ENCODE measurements around the gene WDR72.
"Not testable (repeated sequence)": the region's sequence is repeated elsewhere in the genome, so short reads cannot be mapped to it uniquely, and the experiment has no call there.

Gene WDR72

GRCh38 chr15:53759411-53759931 is at the start of gene WDR72:
Gene WDR72 (minus strand): TSS chr15:53759663. CDS start chr15:53733149, 26,514 bp downstream.
- DNase-seq (ENCODE audit: low read depth): no peak

GRCh38 chr15:53808058-53808706 is 48.7 kb upstream of the WDR72 start:
- no peak for DNase-seq (ENCODE audit: low read depth)

DNA sequence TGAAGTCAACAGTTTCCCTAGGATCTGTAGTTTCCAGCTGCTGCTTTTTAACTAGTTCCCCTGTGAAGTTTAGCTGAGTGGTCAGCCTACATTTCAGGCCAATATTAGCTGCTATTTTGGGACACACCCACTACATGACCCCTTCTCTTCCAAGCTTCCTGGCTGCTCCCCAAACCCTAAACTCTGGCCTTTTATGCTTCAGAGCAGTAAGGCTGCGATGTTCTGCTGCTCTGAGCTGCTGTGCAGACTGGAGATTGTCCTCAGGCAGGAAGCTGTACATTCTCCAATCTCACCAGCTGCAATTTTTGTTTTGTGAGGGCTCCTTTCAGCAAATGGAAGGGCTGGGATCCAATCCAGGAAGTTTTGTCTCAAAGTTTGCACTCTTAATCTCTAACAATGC is 48.0 kb upstream of the WDR72 start:
- no peak for DNase-seq (ENCODE audit: low read depth)

GRCh38 chr15:53802672-53803071 is 43.2 kb upstream of the WDR72 start:
- DNase-seq (ENCODE audit: low read depth): no peak

DNA sequence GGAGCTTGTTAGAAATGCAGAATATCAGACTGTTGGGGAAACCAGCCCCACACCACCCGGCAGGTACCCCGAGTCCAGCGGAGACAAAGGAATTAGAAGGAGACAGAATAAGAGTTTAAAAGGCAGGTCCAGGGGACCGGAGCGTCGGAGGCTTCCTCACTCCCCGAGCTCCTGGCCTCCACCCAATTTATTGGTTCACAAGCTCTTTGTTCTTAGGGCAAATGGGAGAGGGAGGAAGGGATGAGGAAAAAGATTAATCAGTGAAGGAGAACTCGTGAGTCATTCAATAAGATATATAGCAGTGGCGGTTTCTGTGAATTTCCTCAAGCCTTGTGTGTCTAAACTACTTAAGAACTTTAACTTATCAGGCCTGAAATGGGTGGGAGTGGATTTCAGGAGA is 32.1 kb upstream of the WDR72 start:
- no peak for DNase-seq (ENCODE audit: low read depth)

DNA sequence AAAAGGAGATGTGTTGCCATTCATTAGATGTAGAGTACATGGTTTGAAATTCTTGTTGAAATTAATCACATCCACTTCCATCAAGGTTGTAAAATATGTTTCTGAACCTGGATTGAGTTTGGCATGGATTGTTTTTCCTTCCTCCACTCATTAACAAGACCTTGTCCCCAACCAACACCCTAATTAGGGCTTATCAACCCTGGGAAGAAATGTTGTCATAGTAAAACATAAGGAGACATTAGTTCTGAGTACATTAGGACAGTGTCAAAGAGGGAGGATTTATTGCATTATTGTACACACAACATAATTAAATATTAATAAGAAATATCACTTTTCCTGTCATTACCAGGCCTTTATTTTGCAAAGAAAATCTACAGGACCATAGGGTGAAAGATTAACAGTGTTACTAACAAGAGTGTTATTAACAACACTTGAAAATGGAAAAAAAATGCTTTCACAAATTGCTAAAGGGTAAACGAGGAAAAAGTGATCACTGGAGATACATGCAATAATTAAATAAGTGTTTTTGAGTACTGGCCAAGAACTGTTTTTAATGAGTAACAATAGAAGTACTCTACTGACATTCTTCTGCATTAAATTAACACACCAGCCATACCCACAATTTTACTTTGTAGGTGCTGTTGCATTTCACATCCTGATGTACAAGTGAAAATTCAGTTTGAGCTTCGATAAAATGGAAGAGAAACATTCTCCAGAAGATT is 30.4 kb upstream of the WDR72 start:
- no peak for DNase-seq (ENCODE audit: low read depth)

GRCh38 chr15:53786401-53786800 is 26.9 kb upstream of the WDR72 start:
- no peak for DNase-seq (ENCODE audit: low read depth)

GRCh38 chr15:53785241-53785640 is 25.8 kb upstream of the WDR72 start:
- DNase-seq (ENCODE audit: low read depth): not testable (repeated sequence)

DNA sequence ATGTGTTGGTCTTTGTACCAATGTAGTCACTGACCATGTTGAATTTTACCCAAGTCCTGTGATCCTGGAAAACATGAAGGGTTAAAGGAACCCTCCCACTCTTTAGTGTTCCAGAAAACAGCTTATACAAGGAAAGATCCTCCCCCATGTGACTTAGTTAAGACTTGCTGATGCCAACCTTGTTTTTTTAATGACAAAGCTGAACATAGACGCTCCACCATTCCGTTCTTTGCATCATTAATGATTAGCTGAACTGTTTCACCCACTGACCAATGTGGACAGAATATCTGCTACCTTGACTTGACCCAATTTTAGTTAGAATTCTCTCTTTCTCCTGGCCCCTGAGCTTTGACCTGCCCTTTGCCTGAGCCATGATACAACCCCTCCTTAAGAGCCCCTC is 3.5 kb upstream of the WDR72 start:
- no peak for DNase-seq (ENCODE audit: low read depth)

- no peak for DNase-seq (ENCODE audit: low read depth)
Observed at GRCh38 chr15:53758412-53758811, 1.1 kb downstream of the WDR72 start.

- no peak for DNase-seq (ENCODE audit: low read depth)
Observed at GRCh38 chr15:53757906-53758305, 1.6 kb downstream of the WDR72 start.

- no peak for DNase-seq (ENCODE audit: low read depth)
Observed at GRCh38 chr15:53753813-53754212, 5.7 kb downstream of the WDR72 start.

DNA sequence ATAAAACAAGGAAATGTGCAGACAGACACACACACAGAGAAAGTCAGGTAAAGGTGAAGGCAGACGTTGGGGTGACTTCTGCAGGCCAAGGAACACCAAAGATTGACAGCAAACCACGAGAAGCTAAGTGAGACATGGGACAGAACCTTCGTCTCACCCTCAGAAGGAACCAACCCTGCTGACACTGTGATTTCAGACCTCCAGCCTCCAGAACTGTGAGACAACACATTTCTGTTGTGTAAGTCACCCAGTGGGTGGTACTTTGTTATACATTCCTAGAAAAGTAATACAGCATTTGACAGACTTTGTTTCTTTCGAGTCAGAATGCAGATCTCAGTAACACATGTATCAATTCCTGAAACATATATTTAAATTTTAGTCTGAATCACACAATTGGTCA is 7.1 kb downstream of the WDR72 start:
- DNase-seq (ENCODE audit: low read depth): no peak

GRCh38 chr15:53747501-53748068 is 11.9 kb downstream of the WDR72 start:
- DNase-seq (ENCODE audit: low read depth): no peak

GRCh38 chr15:53746101-53746500 is 13.4 kb downstream of the WDR72 start:
- DNase-seq (ENCODE audit: low read depth): no peak

DNA sequence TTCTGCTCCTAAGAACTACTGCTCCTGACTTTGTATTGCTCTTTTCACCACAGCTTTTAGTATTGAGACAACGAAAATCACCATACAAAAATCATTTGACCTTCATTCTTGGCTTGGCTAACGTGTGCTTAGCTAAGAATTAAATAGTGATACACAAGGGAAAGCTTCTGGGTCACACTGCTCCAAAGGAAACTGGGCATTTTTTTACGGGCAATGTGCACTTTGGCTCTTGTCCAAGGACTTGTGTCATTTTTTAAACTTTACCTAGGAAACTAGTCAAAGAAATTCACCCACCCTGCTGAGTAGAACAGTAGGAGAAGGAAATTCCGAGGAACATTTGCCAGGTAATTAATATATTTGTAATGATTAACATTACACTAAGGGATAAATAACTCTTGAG is 19.8 kb downstream of the WDR72 start:
- no peak for DNase-seq (ENCODE audit: low read depth)

- DNase-seq (ENCODE audit: low read depth): no peak
Observed at GRCh38 chr15:53739187-53739586, 20.3 kb downstream of the WDR72 start.

DNA sequence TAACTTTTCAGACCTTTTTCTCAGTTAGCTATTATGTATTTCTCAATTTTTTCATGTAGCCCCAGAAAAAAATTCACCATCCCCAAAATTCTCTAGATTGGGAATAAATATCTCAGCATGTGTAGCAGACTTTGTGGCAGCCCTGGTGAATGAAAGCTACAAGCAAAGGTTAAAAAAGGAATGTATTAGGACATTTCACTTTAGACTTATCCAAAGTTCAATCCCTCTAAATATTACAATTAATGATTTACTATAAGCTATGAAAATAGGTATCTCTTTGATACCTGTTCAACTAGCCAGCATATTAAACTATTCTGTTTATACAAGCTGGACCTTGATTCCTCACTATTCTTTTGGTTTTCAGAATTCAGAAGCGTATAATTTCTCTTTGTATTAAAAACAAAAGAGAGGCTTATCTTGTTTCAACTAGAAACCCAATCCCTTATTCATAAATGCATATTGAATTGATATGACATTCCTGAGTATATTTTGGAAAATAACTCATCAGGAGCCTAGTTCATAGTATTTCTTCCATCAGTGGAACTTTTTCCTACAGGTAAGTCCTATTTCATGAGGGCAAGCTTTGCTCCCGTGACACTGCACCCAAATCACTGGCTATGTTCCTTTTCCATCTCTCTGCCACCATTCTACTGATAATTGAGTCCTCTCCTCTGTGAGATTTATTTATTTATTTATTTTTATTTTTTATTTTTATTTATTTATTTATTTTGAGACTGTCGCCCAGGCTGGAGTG is 38.0 kb downstream of the WDR72 start:
- no peak for DNase-seq (ENCODE audit: low read depth)

- DNase-seq (ENCODE audit: low read depth): no peak
Observed at GRCh38 chr15:53716909-53717876, 42.3 kb downstream of the WDR72 start.

DNA sequence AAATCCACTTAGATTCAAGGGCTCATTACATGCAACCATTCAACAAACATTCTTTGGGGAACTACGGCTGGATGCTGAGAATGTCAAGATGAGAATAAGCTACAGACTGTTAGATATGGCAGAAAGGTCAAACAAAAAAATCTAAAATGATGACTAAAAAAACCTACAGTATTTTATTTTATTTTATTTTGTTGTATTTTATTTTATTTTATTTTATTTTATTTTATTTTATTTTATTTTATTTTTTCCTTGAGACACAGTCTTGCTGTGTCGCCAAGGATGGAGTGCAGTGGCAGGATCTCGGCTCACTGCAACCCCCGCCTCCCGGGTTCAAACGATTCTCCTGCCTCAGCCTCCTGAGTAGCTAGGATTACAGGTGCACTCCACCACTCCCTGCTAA is 46.2 kb downstream of the WDR72 start:
- no peak for DNase-seq (ENCODE audit: low read depth)

DNA sequence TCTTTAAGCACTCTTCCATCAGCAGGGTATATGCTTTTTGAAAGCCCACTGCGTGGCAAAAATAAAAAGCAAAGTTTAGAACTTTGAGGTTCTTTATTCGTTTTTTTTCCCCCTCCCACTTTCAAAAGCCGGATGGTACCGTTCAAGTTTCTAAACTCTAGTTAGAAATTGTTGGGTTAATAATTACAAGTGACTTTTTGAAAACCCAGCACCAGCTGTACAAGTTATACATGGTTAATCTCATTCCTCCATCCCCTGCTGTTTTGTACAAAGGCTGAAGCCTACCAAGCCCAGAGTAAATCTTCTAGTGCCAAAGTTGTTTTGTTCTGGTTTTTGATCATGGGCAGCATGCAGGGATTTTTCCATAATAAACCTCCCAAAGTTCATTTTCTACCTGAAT is 48.6 kb downstream of the WDR72 start:
- DNase-seq (ENCODE audit: low read depth): no peak
